HepG2 (cell line): ENCODE measurements around the gene INTS12.

Experiments
- CTCF ChIP-seq: sonication (generic); formaldehyde crosslinking; IDR thresholded peaks from 2 replicates; pipeline ENCODE4 v1.5.0; 2020; ENCODE audit warnings: mild to moderate bottlenecking, missing genetic modification reagents, moderate library complexity
- HCFC1 ChIP-seq: fragments of 150-350 bp; IDR thresholded peaks from 2 replicates; pipeline ENCODE4 v1.6.1; 2014; ENCODE audit warnings: low read depth, low read length
- HHEX ChIP-seq: IDR thresholded peaks from 2 replicates; pipeline ENCODE4 v1.6.1; 2016; ENCODE audit warnings: control low read depth
- JUND ChIP-seq: sonication (generic); formaldehyde crosslinking; IDR thresholded peaks from 2 replicates; pipeline ENCODE4 v1.8.0; 2022; ENCODE audit warnings: mild to moderate bottlenecking, missing genetic modification reagents
- KLF6 ChIP-seq: IDR thresholded peaks from 2 replicates; pipeline ENCODE4 v1.8.0; 2016; ENCODE audit warnings: missing biosample characterization, missing genetic modification reagents
- MAFG ChIP-seq: sonication (generic); formaldehyde crosslinking; IDR thresholded peaks from 2 replicates; pipeline ENCODE4 v1.5.1; 2020; ENCODE audit warnings: mild to moderate bottlenecking, missing genetic modification reagents

- no peak for TF ChIP-seq KLF6 (CRISPR knock-in tag)
- no peak for TF ChIP-seq JUND (CRISPR knock-in tag)
- TF ChIP-seq HCFC1 = no peak
- no peak for TF ChIP-seq CTCF
- TF ChIP-seq MAFG (CRISPR knock-in tag) = no peak
- TF ChIP-seq HHEX (CRISPR knock-in tag) = no peak
These were observed 34.5 kb downstream of the INTS12 start for GRCh38 chr4:105674011-105674410.
